IMR-90 (cell line): ENCODE measurements around the gene COL4A2. TPM values are rescaled to one million over a fixed set of nuclear protein-coding genes. Genes with fewer than 3 reads are reported as not detected.

Source experiments
- ATAC-seq: fragments of 200-7000 bp; cut with Tn5 transposase; 2 replicates; pipeline ENCODE4 v1.9.1; 2020; ENCODE audit warnings: low read depth, mild to moderate bottlenecking, moderate library complexity
- BruUV-seq: library from RNA; stranded (reverse); fragments of 400-500 nt; replicated peaks from 2 replicates; lab custom pipeline; 2021; lab: Mats Ljungman, UMichigan
- CTCF ChIA-PET: fragments of 300-600 bp; formaldehyde crosslinking; extraction: SDS; loops from one replicate; lab custom pipeline; 2021; ENCODE audit warnings: antibody characterized with exemption; lab: Yijun Ruan, JAX
- POLR2A ChIA-PET: fragments of 300-600 bp; sonication (Branson Sonifier 250); formaldehyde crosslinking; loops from one replicate; lab custom pipeline; 2022; ENCODE audit warnings: antibody characterized with exemption; ENCODE audit not compliant: unreplicated experiment; lab: Charles Lee
- DNase-seq: peaks from one replicate; pipeline ENCODE4 v3.0.0; 2013
- H2AFZ ChIP-seq: replicated peaks from 2 replicates; pipeline ENCODE3; 2013; ENCODE audit warnings: low read length, mild to moderate bottlenecking; ENCODE audit not compliant: poor library complexity
- H2AK5ac ChIP-seq: 2 replicates; pipeline ENCODE4 v1.6.1; 2013; ENCODE audit warnings: low read depth, low read length, inconsistent platforms
- H2AK9ac ChIP-seq: replicated peaks from 2 replicates; pipeline ENCODE3; 2013; ENCODE audit warnings: mild to moderate bottlenecking, low read depth, low read length, moderate library complexity; ENCODE audit not compliant: poor library complexity
- H2BK120ac ChIP-seq: 2 replicates; pipeline ENCODE4 v1.6.1; 2013; ENCODE audit warnings: low read depth, low read length, inconsistent platforms
- H2BK15ac ChIP-seq: 3 replicates; pipeline ENCODE4 v1.6.1; 2013; ENCODE audit warnings: low read depth, low read length, inconsistent platforms
- H2BK20ac ChIP-seq: 2 replicates; pipeline ENCODE4 v1.6.1; 2013; ENCODE audit warnings: low read depth, mild to moderate bottlenecking, inconsistent platforms, low read length, moderate library complexity
- H2BK5ac ChIP-seq: 2 replicates; pipeline ENCODE4 v1.6.1; 2013; ENCODE audit warnings: mild to moderate bottlenecking, low read depth, low read length, inconsistent platforms; ENCODE audit not compliant: poor library complexity, severe bottlenecking
- H3K14ac ChIP-seq: replicated peaks from 2 replicates; pipeline ENCODE4 v1.6.1; 2013; ENCODE audit warnings: low read depth, low read length, inconsistent platforms
- H3K18ac ChIP-seq: 2 replicates; pipeline ENCODE4 v1.6.1; 2013; ENCODE audit warnings: low read depth, low read length, control low read depth
- H3K23ac ChIP-seq: 2 replicates; pipeline ENCODE4 v1.6.1; 2013; ENCODE audit warnings: low read depth, low read length, inconsistent platforms
- H3K27ac ChIP-seq: 2 replicates; pipeline ENCODE4 v1.5.1; 2013; ENCODE audit warnings: mild to moderate bottlenecking, control low read depth, low read length; ENCODE audit not compliant: insufficient read depth
- H3K27me3 ChIP-seq: 2 replicates; pipeline ENCODE4 v1.6.1; 2013; ENCODE audit warnings: low read length; ENCODE audit not compliant: control insufficient read depth, insufficient read depth
- H3K36me3 ChIP-seq: 2 replicates; pipeline ENCODE4 v1.6.1; 2013; ENCODE audit warnings: low read length, mixed read lengths; ENCODE audit not compliant: control insufficient read depth, insufficient read depth
- H3K4ac ChIP-seq: 2 replicates; pipeline ENCODE4 v1.6.1; 2013; ENCODE audit warnings: low read depth, low read length, inconsistent platforms
- H3K4me1 ChIP-seq: 2 replicates; pipeline ENCODE4 v1.6.1; 2013; ENCODE audit warnings: low read length, mixed read lengths; ENCODE audit not compliant: control insufficient read depth, insufficient read depth
- H3K4me2 ChIP-seq: 2 replicates; pipeline ENCODE4 v1.6.1; 2013; ENCODE audit warnings: low read depth, mild to moderate bottlenecking, control low read depth, low read length, moderate library complexity
- H3K4me3 ChIP-seq: 2 replicates; pipeline ENCODE4 v1.5.1; 2013; ENCODE audit warnings: low read depth, mild to moderate bottlenecking, control low read depth, low read length, moderate library complexity; ENCODE audit not compliant: insufficient read depth
- H3K56ac ChIP-seq: 2 replicates; pipeline ENCODE4 v1.6.1; 2013; ENCODE audit warnings: low read length, inconsistent platforms; ENCODE audit not compliant: insufficient read depth; ENCODE audit errors: extremely low read depth
- H3K79me1 ChIP-seq, 2 experiments: 2 replicates each; pipeline ENCODE4 v1.6.1; 2013; ENCODE audit warnings: low read length in 2 of 2, inconsistent platforms in 1 of 2, low read depth in 1 of 2
- H3K9ac ChIP-seq: 2 replicates; pipeline ENCODE4 v1.6.1; 2013; ENCODE audit warnings: low read depth, low read length, control low read depth
- H3K9me1 ChIP-seq: 2 replicates; pipeline ENCODE4 v1.6.1; 2013; ENCODE audit warnings: low read length, inconsistent platforms; ENCODE audit not compliant: insufficient read depth
- H3K9me3 ChIP-seq: 2 replicates; pipeline ENCODE4 v1.6.1; 2013; ENCODE audit warnings: low read length; ENCODE audit not compliant: control insufficient read depth, insufficient read depth
- H4K20me1 ChIP-seq: 2 replicates; pipeline ENCODE4 v1.6.1; 2013; ENCODE audit warnings: low read length, inconsistent platforms; ENCODE audit not compliant: insufficient read depth
- H4K5ac ChIP-seq: 2 replicates; pipeline ENCODE4 v1.6.1; 2013; ENCODE audit warnings: mild to moderate bottlenecking, low read depth, low read length, control low read depth
- H4K8ac ChIP-seq, 2 experiments: 2 replicates each; pipeline ENCODE4 v1.6.1; 2013; ENCODE audit warnings: low read depth in 2 of 2, low read length in 2 of 2, control low read depth in 1 of 2, inconsistent platforms in 1 of 2
- H4K91ac ChIP-seq: 2 replicates; pipeline ENCODE4 v1.6.1; 2013; ENCODE audit warnings: low read depth, low read length, inconsistent platforms; ENCODE audit not compliant: insufficient read depth
- BHLHE40 ChIP-seq: fragments of 150-350 bp; IDR thresholded peaks from 2 replicates; pipeline ENCODE4 v1.6.1; 2016; ENCODE audit warnings: mild to moderate bottlenecking, low read depth, low read length
- CEBPB ChIP-seq: IDR thresholded peaks from 2 replicates; pipeline ENCODE4 v1.6.1; 2012; ENCODE audit warnings: low read depth, low read length, improper control_type of control experiment
- CHD1 ChIP-seq: IDR thresholded peaks from 2 replicates; pipeline ENCODE4 v1.6.1; 2012; ENCODE audit warnings: low read depth, low read length, improper control_type of control experiment
- CTCF ChIP-seq: conservative IDR thresholded peaks from 2 replicates; pipeline ENCODE4 v1.5.1; 2012; ENCODE audit warnings: mild to moderate bottlenecking, low read depth, low read length, improper control_type of control experiment
- ELK1 ChIP-seq: fragments of 150-350 bp; IDR thresholded peaks from 2 replicates; pipeline ENCODE4 v1.6.1; 2016; ENCODE audit warnings: low read depth, mild to moderate bottlenecking, low read length, moderate library complexity, borderline replicate concordance
- FOS ChIP-seq: fragments of 150-350 bp; IDR thresholded peaks from 2 replicates; pipeline ENCODE4 v1.6.1; 2016; ENCODE audit warnings: low read depth, low read length
- MAFK ChIP-seq: IDR thresholded peaks from 2 replicates; pipeline ENCODE4 v1.6.1; 2012; ENCODE audit warnings: low read depth, low read length, improper control_type of control experiment
- MAZ ChIP-seq: IDR thresholded peaks from 2 replicates; pipeline ENCODE4 v1.6.1; 2012; ENCODE audit warnings: low read depth, mild to moderate bottlenecking, low read length, improper control_type of control experiment, moderate library complexity, borderline replicate concordance
- MXI1 ChIP-seq: IDR thresholded peaks from 2 replicates; pipeline ENCODE4 v1.6.1; 2012; ENCODE audit warnings: low read depth, mild to moderate bottlenecking, low read length, moderate library complexity, borderline replicate concordance
- NFE2L2 ChIP-seq: fragments of 150-350 bp; IDR thresholded peaks from 2 replicates; pipeline ENCODE4 v1.6.1; 2016; ENCODE audit warnings: low read depth, mild to moderate bottlenecking, low read length
- POLR2A ChIP-seq: IDR thresholded peaks from 2 replicates; pipeline ENCODE4 v1.6.1; 2012; ENCODE audit warnings: mild to moderate bottlenecking, low read depth, low read length
- RAD21 ChIP-seq: IDR thresholded peaks from 2 replicates; pipeline ENCODE4 v1.6.1; 2012; ENCODE audit warnings: low read length, improper control_type of control experiment
- RCOR1 ChIP-seq: IDR thresholded peaks from 2 replicates; pipeline ENCODE4 v1.6.1; 2012; ENCODE audit warnings: mild to moderate bottlenecking, low read length, improper control_type of control experiment; ENCODE audit not compliant: insufficient replicate concordance
- RFX5 ChIP-seq: IDR thresholded peaks from 2 replicates; pipeline ENCODE4 v1.8.0; 2012; ENCODE audit warnings: low read depth, mild to moderate bottlenecking, low read length, moderate library complexity
- SMC3 ChIP-seq: fragments of 150-350 bp; IDR thresholded peaks from 2 replicates; pipeline ENCODE4 v1.6.1; 2016; ENCODE audit warnings: low read depth, mild to moderate bottlenecking, antibody characterized with exemption, low read length, moderate library complexity
- USF2 ChIP-seq: fragments of 150-350 bp; IDR thresholded peaks from 2 replicates; pipeline ENCODE4 v1.6.1; 2017; ENCODE audit warnings: mild to moderate bottlenecking, antibody characterized with exemption, low read length, low read depth
- WGBS, 2 experiments: methylation state at CpG; one replicate each; pipeline versions ENCODE4 v1.1.5 to v1.1.7; 2013; ENCODE audit warnings: missing lambda C conversion rate in 2 of 2; ENCODE audit not compliant: insufficient read length in 1 of 2; ENCODE audit errors: extremely low coverage in 2 of 2; 5-methylcytosine and 5-hydroxymethylcytosine counted together
- dilution Hi-C: fragments of 300-500 bp; cut with HindIII; formaldehyde crosslinking; loops from one replicate; pipeline ENCODE4 v1.14.3; 2018; ENCODE audit warnings: low sequenced_read_pairs; ENCODE audit not compliant: unreplicated experiment
- in situ Hi-C: fragments of 300-500 bp; cut with MboI; formaldehyde crosslinking; loops from 3 replicates; pipeline ENCODE4 v1.14.3; 2019; ENCODE audit warnings: low sequenced_read_pairs, inconsistent platforms, mixed read lengths
- intact Hi-C: fragments of 100-400 bp; cut with micrococcal nuclease; formaldehyde crosslinking; loops from 2 replicates; pipeline ENCODE4 v1.10.0; 2022
- polyA plus RNA-seq, 3 experiments: library from polyadenylated mRNA; depleted of rRNA; stranded (reverse); fragments of >200 nt; gene quantifications; 2 replicates each; pipeline ENCODE4 v1.2.3, GENCODE V29; 2012; ENCODE audit warnings: low replicate concordance in 1 of 3
- total RNA-seq: library from RNA; depleted of rRNA; stranded (reverse); fragments of >200 nt; gene quantifications from 2 replicates; pipeline ENCODE4 v1.2.3, GENCODE V29; 2012

COL4A2 gene
- total and polyA plus RNA-seq, 2 of the 4 experiments (the other 2 are of a cell fraction) = 90.7 to 457 TPM

GRCh38 chr13:110342474-110342873 lies 35.4 kb downstream of the COL4A2 start:
- Histone ChIP-seq H3K9me3 (no peaks in the 10 kb centered on the region), H3K14ac (peak overlapping the region; percentile 27; the same call in 1 of the 2 replicates), H3K79me1 (peaks cover 54 to 96% of the 10 kb centered on the region in 2 experiments), H3K27ac (peak overlapping the region; percentile 19; the same call in 1 of the 2 replicates), H3K4me1 (peaks cover 49% of the 10 kb centered on the region), H3K9me1 (peaks cover 60% of the 10 kb centered on the region), H4K91ac (peak overlapping the region; percentile 51; the same call in 1 of the 2 replicates), H3K36me3 (peaks cover 17% of the 10 kb centered on the region), H2AFZ (no peak overlapping the region), H2AK9ac (no peak overlapping the region), H3K9ac (no peak overlapping the region), H4K8ac (peak overlapping the region; percentile 48 to 96; a peak in 2 of 4 replicates), H3K18ac (no peak overlapping the region), H3K4me3 (no peak overlapping the region), H2BK20ac (peak overlapping the region; percentile 8; the same call in 1 of the 2 replicates), H2BK5ac (peak overlapping the region; percentile 52), H4K5ac (peak overlapping the region; percentile 22; the same call in 1 of the 2 replicates), H3K4me2 (no peak overlapping the region), H3K4ac (peak overlapping the region; percentile 65; the same call in 1 of the 2 replicates), H2AK5ac (peak overlapping the region; percentile 51), H3K27me3 (no peaks in the 10 kb centered on the region), H2BK15ac (peak overlapping the region; percentile 19; the same call in 1 of the 3 replicates), H3K56ac (no peak overlapping the region), H2BK120ac (peak overlapping the region; percentile 39; the same call in 1 of the 2 replicates), H3K23ac (no peak overlapping the region; the same call in 1 of the 2 replicates), H4K20me1 (peaks cover 47% of the 10 kb centered on the region)
- POLR2A ChIA-PET = no interaction called here
- CTCF ChIA-PET = no interaction called here
- dilution Hi-C loops (no loop called here), intact Hi-C loops (loop anchor here (5.0 kb wide), 1 partner anchor 70 kb away; no protein-coding TSS in a partner anchor), in situ Hi-C loops (no loop called here)
- no peak for ATAC-seq
- BruUV-seq = no TSS peak
- TF ChIP-seq NFE2L2 (no peak), CTCF (no peak), POLR2A (no peak), CHD1 (no peak), CEBPB (no peak), MAZ (no peak), RFX5 (no peak), SMC3 (no peak), FOS (no peak), RCOR1 (no peak), MAFK (no peak), ELK1 (no peak), RAD21 (no peak), USF2 (no peak), BHLHE40 (no peak), MXI1 (no peak)
- WGBS, 2 experiments = no CpG with 5 or more reads among the region's 9 CpGs
- DNase-seq = no peak
